Measurements from ENCODE around the gene CLEC17A.
A peak's percentile ranks its signal among the peaks of the same experiment; 100 is the strongest.
"Not testable (repeated sequence)": the region's sequence is repeated elsewhere in the genome, so short reads cannot be mapped to it uniquely, and the experiment has no call there.

Gene CLEC17A

GRCh38 chr19:14584372-14584771, 1.5 kb downstream of the CLEC17A start:
- DNase-seq = not testable (repeated sequence)

- DNase-seq = not testable (repeated sequence)
These were observed 2.3 kb downstream of the CLEC17A start for GRCh38 chr19:14585187-14585586.

GRCh38 chr19:14589433-14589832, 6.5 kb downstream of the CLEC17A start:
- DNase-seq = not testable (repeated sequence)

GRCh38 chr19:14595558-14595957, 12.7 kb downstream of the CLEC17A start:
- no peak for DNase-seq

- no peak for DNase-seq
These were observed 16.8 kb downstream of the CLEC17A start for GRCh38 chr19:14599548-14600147.

- no peak for DNase-seq
These were observed 21.1 kb downstream of the CLEC17A start for GRCh38 chr19:14603990-14604387.

GRCh38 chr19:14606627-14607026, 23.7 kb downstream of the CLEC17A start:
- DNase-seq = no peak

GRCh38 chr19:14611051-14611450, 28.2 kb downstream of the CLEC17A start:
- DNase-seq = no peak

GRCh38 chr19:14612242-14612641, 29.4 kb downstream of the CLEC17A start:
- not testable (repeated sequence) for DNase-seq

GRCh38 chr19:14612657-14613056, 29.8 kb downstream of the CLEC17A start:
- no peak for DNase-seq

GRCh38 chr19:14613399-14614098, 30.7 kb downstream of the CLEC17A start:
- not testable (repeated sequence) for DNase-seq

GRCh38 chr19:14614099-14614412, 31.2 kb downstream of the CLEC17A start:
- DNase-seq = no peak

GRCh38 chr19:14615623-14616022, 32.7 kb downstream of the CLEC17A start:
- no peak for DNase-seq

GRCh38 chr19:14616407-14616806, 33.5 kb downstream of the CLEC17A start:
- DNase-seq = no peak

GRCh38 chr19:14619404-14619803, 36.5 kb downstream of the CLEC17A start:
- DNase-seq = no peak

- not testable (repeated sequence) for DNase-seq
These were observed 41.6 kb downstream of the CLEC17A start for GRCh38 chr19:14624491-14624890.

- DNase-seq = no peak
These were observed 46.7 kb downstream of the CLEC17A start for GRCh38 chr19:14629557-14629956.

- peak; percentile 78 for DNase-seq
These were observed 49.4 kb downstream of the CLEC17A start for GRCh38 chr19:14632286-14632685.

- DNase-seq = no peak
These were observed 56.8 kb downstream of the CLEC17A start for GRCh38 chr19:14639536-14640277.

- DNase-seq = no peak
These were observed 65.6 kb downstream of the CLEC17A start for GRCh38 chr19:14648506-14648905.

GRCh38 chr19:14649020-14649419, 66.1 kb downstream of the CLEC17A start:
- no peak for DNase-seq

GRCh38 chr19:14650161-14650560, 67.3 kb downstream of the CLEC17A start:
- no peak for DNase-seq

- no peak for DNase-seq
These were observed 72.1 kb downstream of the CLEC17A start for GRCh38 chr19:14654786-14655560.

All from NCI-H82 (cell line).